ENCODE measurements around the gene B9D1. TPM values are rescaled to one million over a fixed set of nuclear protein-coding genes. Genes with fewer than 3 reads are reported as not detected.

B9D1 gene
- total and polyA plus RNA-seq, 2 of the 13 experiments (the other 11 are each of a cell fraction or from before 2014, with no cell fraction given): 27.7 to 31.1 TPM

- TF ChIP-seq ATM (IDR thresholded peaks at IDR 0.05; ENCODE audit: borderline replicate concordance) (no peak), ISL2 (CRISPR knock-in tag; IDR thresholded peaks at IDR 0.05) (no peak), KDM2A (CRISPR knock-in tag; IDR thresholded peaks at IDR 0.05; ENCODE audit: borderline replicate concordance, low read depth) (peak; percentile 41; the same call in 1 of the 2 replicates), CREBL2 (CRISPR knock-in tag; IDR thresholded peaks at IDR 0.05; ENCODE audit: borderline replicate concordance) (no peak), DZIP1 (CRISPR knock-in tag; IDR thresholded peaks at IDR 0.05) (no peak), TGIF2 (CRISPR knock-in tag; IDR thresholded peaks at IDR 0.05) (no peak), PAXIP1 (CRISPR knock-in tag; conservative IDR thresholded peaks at IDR 0.05) (peak; percentile 35; the same call in 1 of the 2 replicates), HDAC2 (CRISPR knock-in tag; IDR thresholded peaks at IDR 0.05) (peak; percentile 54; the same call in 1 of the 2 replicates), JARID2 (CRISPR knock-in tag; IDR thresholded peaks at IDR 0.05; ENCODE audit: insufficient replicate concordance) (no peak), UBTF (CRISPR knock-in tag; IDR thresholded peaks at IDR 0.05) (0 out of 2 replicates have a peak, but pooled peaks have one; percentile 27), ZFAT (CRISPR knock-in tag; conservative IDR thresholded peaks at IDR 0.05) (no peak), ZBTB44 (CRISPR knock-in tag; IDR thresholded peaks at IDR 0.05) (no peak), MAZ (IDR thresholded peaks at IDR 0.05; ENCODE audit: borderline replicate concordance, low read depth, low read length) (0 out of 2 replicates have a peak, but pooled peaks have one; percentile 27), MAZ (CRISPR knock-in tag; IDR thresholded peaks at IDR 0.05; ENCODE audit: low read depth) (0 out of 2 replicates have a peak, but pooled peaks have one; percentile 20), LCORL (IDR thresholded peaks at IDR 0.05) (no peak), LCORL (CRISPR knock-in tag; IDR thresholded peaks at IDR 0.05) (no peak), RARA (CRISPR knock-in tag; IDR thresholded peaks at IDR 0.05) (peak; percentile 33; the same call in 1 of the 2 replicates), MYNN (CRISPR knock-in tag; IDR thresholded peaks at IDR 0.05; ENCODE audit: low read depth) (no peak), MAX (IDR thresholded peaks at IDR 0.05) (peak; percentile 10; the same call in 1 of the 2 replicates)
These were observed 6.7 kb upstream of the B9D1 start (continued) for GRCh38 chr17:19369107-19369778.
